Mesenchymal stem cell (in vitro differentiated cells and primary cell): ENCODE results near the gene MID2.
"Not testable (repeated sequence)": the region's sequence is repeated elsewhere in the genome, so short reads cannot be mapped to it uniquely, and the experiment has no call there.

Experiments used
- DNase-seq: peaks from one replicate; pipeline ENCODE4 v3.0.0-alpha.2; 2013
- H2AFZ ChIP-seq: one replicate; pipeline ENCODE4 v1.6.1; 2013; ENCODE audit warnings: low read depth, mild to moderate bottlenecking, control low read depth, inconsistent platforms, low read length, moderate library complexity
- H2AK5ac ChIP-seq: 2 replicates; pipeline ENCODE4 v1.6.1; 2013; ENCODE audit warnings: low read length, moderate library complexity, mild to moderate bottlenecking, inconsistent platforms; ENCODE audit not compliant: severe bottlenecking
- H2BK120ac ChIP-seq: one replicate; pipeline ENCODE4 v1.6.1; 2013; ENCODE audit warnings: low read depth, mild to moderate bottlenecking, inconsistent platforms, low read length, moderate library complexity
- H2BK12ac ChIP-seq, 2 experiments: one replicate each; pipeline ENCODE4 v1.6.1; 2013; ENCODE audit warnings: inconsistent platforms in 2 of 2, low read length in 2 of 2, mild to moderate bottlenecking in 2 of 2, moderate library complexity in 2 of 2, control low read depth in 1 of 2
- H2BK15ac ChIP-seq: one replicate; pipeline ENCODE4 v1.6.1; 2013; ENCODE audit warnings: mild to moderate bottlenecking, low read depth, inconsistent platforms; ENCODE audit not compliant: poor library complexity, severe bottlenecking
- H2BK5ac ChIP-seq: 2 replicates; pipeline ENCODE4 v1.6.1; 2013; ENCODE audit warnings: low read depth, mild to moderate bottlenecking, low read length, control low read depth, inconsistent platforms; ENCODE audit not compliant: poor library complexity, severe bottlenecking
- H3K14ac ChIP-seq, 2 experiments: one replicate each; pipeline ENCODE4 v1.6.1; 2013; ENCODE audit warnings: inconsistent platforms in 2 of 2, low read length in 2 of 2, control low read depth in 1 of 2, mild to moderate bottlenecking in 1 of 2, moderate library complexity in 1 of 2
- H3K18ac ChIP-seq, 2 experiments: one replicate each; pipeline ENCODE4 v1.6.1; 2013; ENCODE audit warnings: inconsistent platforms in 2 of 2, low read length in 2 of 2, control low read depth in 1 of 2, low read depth in 1 of 2, mild to moderate bottlenecking in 1 of 2
- H3K23ac ChIP-seq, 2 experiments: one replicate each; pipeline ENCODE4 v1.6.1; 2013; ENCODE audit warnings: inconsistent platforms in 2 of 2, low read length in 2 of 2, mild to moderate bottlenecking in 2 of 2, moderate library complexity in 2 of 2, control low read depth in 1 of 2
- H3K27ac ChIP-seq: 2 replicates; pipeline ENCODE4 v1.5.1; 2013; ENCODE audit warnings: mild to moderate bottlenecking, moderate library complexity, low read length, control low read depth, inconsistent platforms; ENCODE audit not compliant: poor library complexity, severe bottlenecking
- H3K27me3 ChIP-seq, 2 experiments: 2 replicates each; pipeline versions ENCODE4 v1.6.1 to v1.7.0; 2013; ENCODE audit warnings: low read length in 2 of 2, mild to moderate bottlenecking in 2 of 2, moderate library complexity in 2 of 2, control low read depth in 1 of 2, inconsistent platforms in 1 of 2; ENCODE audit not compliant: control insufficient read depth in 1 of 2, insufficient read depth in 1 of 2
- H3K36me3 ChIP-seq, 2 experiments: 2 replicates each; pipeline versions ENCODE4 v1.6.1 to v1.7.0; 2013; ENCODE audit warnings: low read length in 2 of 2, control low read depth in 1 of 2, inconsistent platforms in 1 of 2, low read depth in 1 of 2, mild to moderate bottlenecking in 1 of 2; ENCODE audit not compliant: insufficient read depth in 2 of 2, control insufficient read depth in 1 of 2
- H3K4ac ChIP-seq, 2 experiments: one replicate each; pipeline ENCODE4 v1.6.1; 2013; ENCODE audit warnings: inconsistent platforms in 2 of 2, low read length in 2 of 2, mild to moderate bottlenecking in 2 of 2, moderate library complexity in 2 of 2, control low read depth in 1 of 2, low read depth in 1 of 2
- H3K4me1 ChIP-seq: 2 replicates; pipeline ENCODE4 v1.6.1; 2013; ENCODE audit warnings: low read depth, low read length, control low read depth; ENCODE audit not compliant: control insufficient read depth, insufficient read depth
- H3K4me2 ChIP-seq: 2 replicates; pipeline ENCODE4 v1.6.1; 2013; ENCODE audit warnings: low read length, mild to moderate bottlenecking, inconsistent platforms; ENCODE audit not compliant: poor library complexity, severe bottlenecking
- H3K4me3 ChIP-seq, 2 experiments: 2 replicates each; pipeline versions ENCODE4 v1.5.1 to v1.7.0; 2013; ENCODE audit warnings: low read length in 2 of 2, mild to moderate bottlenecking in 2 of 2, control low read depth in 1 of 2, low read depth in 1 of 2; ENCODE audit not compliant: insufficient read depth in 1 of 2
- H3K79me1 ChIP-seq: replicated peaks from 2 replicates; pipeline ENCODE4 v1.6.1; 2013; ENCODE audit warnings: mild to moderate bottlenecking, control low read depth, low read length, inconsistent platforms; ENCODE audit not compliant: poor library complexity, severe bottlenecking
- H3K9ac ChIP-seq: 2 replicates; pipeline ENCODE4 v1.7.0; 2013; ENCODE audit warnings: mild to moderate bottlenecking, low read length, moderate library complexity
- H3K9me3 ChIP-seq: 2 replicates; pipeline ENCODE4 v1.7.0; 2013; ENCODE audit warnings: mild to moderate bottlenecking, low read length; ENCODE audit not compliant: control insufficient read depth
- H4K8ac ChIP-seq: one replicate; pipeline ENCODE4 v1.6.1; 2013; ENCODE audit warnings: inconsistent platforms, mild to moderate bottlenecking, low read length, moderate library complexity
- H4K91ac ChIP-seq: one replicate; pipeline ENCODE4 v1.6.1; 2013; ENCODE audit warnings: mild to moderate bottlenecking, low read length, inconsistent platforms
- WGBS: methylation state at CpG from one replicate; pipeline ENCODE4 v1.1.7; 2013; ENCODE audit warnings: mixed read lengths; 5-methylcytosine and 5-hydroxymethylcytosine counted together

The MID2 gene

DNA sequence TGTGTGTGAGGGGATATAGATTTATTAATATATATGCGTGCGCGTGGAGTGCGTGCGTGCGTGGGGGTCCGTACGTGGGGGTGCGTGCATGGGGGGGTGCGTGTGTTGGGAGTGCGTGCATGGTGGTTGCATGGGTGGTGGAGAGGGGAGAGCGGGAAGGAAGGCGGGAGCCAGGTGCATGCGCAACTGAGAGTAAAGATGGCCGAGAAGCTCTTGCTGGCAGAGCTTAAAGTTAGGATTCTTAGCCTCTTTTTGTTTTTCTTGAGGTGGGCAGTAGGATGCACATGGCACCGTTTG is 110.7 kb downstream of the MID2 start:
- no peaks in the 10 kb centered on the region for H3K79me1 ChIP-seq
- no peak overlapping the region for H2BK15ac ChIP-seq
- peaks cover 8% of the 10 kb centered on the region for H3K9me3 ChIP-seq
- H3K27ac ChIP-seq = no peak overlapping the region
- no peak overlapping the region for H2AK5ac ChIP-seq
- H2BK12ac ChIP-seq = no peak overlapping the region
- no peak overlapping the region for H3K4ac ChIP-seq
- H3K4me1 ChIP-seq = peaks cover 2% of the 10 kb centered on the region
- no peaks in the 10 kb centered on the region for H3K36me3 ChIP-seq
- H2BK120ac ChIP-seq = no peak overlapping the region
- H2AFZ ChIP-seq = no peak overlapping the region
- H3K4me2 ChIP-seq = peak overlapping the region; percentile 63
- no peak overlapping the region for H4K91ac ChIP-seq
- no peak overlapping the region for H3K23ac ChIP-seq
- no peak overlapping the region for H3K9ac ChIP-seq
- no peak for DNase-seq
- H3K27me3 ChIP-seq = peaks cover 0 to 43% of the 10 kb centered on the region in 2 experiments
- 3% methylated on average over 11 of the region's 16 CpGs for WGBS
- peak overlapping the region; percentile 70 to 72 for H3K4me3 ChIP-seq
- no peak overlapping the region for H2BK5ac ChIP-seq
- no peak overlapping the region for H3K18ac ChIP-seq
- H3K14ac ChIP-seq = no peak overlapping the region
- H4K8ac ChIP-seq = no peak overlapping the region

DNA sequence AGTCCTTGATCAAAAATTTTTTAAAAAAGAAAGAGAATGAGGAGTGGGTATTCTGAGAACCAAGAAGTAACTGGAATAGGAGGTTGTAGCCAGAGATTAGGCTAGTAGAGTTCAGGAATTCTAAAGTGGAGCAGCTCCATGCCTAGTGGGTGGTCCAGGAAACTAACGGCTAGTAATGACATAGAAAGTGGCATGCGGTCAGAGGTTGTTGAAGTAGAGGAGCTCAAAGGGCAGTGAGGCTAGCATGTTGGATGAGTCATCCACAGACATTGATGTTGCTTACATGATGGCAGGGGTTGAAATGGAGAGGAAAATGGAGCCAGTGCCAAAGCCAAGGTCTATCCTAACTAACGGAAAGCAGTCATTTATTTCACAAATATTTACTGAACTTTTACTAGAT is 114.4 kb downstream of the MID2 start:
- H2AK5ac ChIP-seq = no peak overlapping the region
- no peak overlapping the region for H3K18ac ChIP-seq
- H2AFZ ChIP-seq = no peak overlapping the region
- H3K9ac ChIP-seq = no peak overlapping the region
- H2BK12ac ChIP-seq = no peak overlapping the region
- H3K14ac ChIP-seq = no peak overlapping the region
- H2BK15ac ChIP-seq = no peak overlapping the region
- no peak overlapping the region for H3K4ac ChIP-seq
- H4K8ac ChIP-seq = no peak overlapping the region
- DNase-seq = peak; percentile 1
- H3K9me3 ChIP-seq = no peaks in the 10 kb centered on the region
- peaks cover 0 to 22% of the 10 kb centered on the region in 2 experiments for H3K27me3 ChIP-seq
- no peak overlapping the region for H4K91ac ChIP-seq
- H3K4me3 ChIP-seq = no peak overlapping the region
- no peaks in the 10 kb centered on the region for H3K79me1 ChIP-seq
- no peak overlapping the region for H3K27ac ChIP-seq
- no peak overlapping the region for H3K23ac ChIP-seq
- peaks cover 2% of the 10 kb centered on the region for H3K4me1 ChIP-seq
- WGBS = 70% methylated on average over 2 of the region's 3 CpGs
- no peak overlapping the region for H3K4me2 ChIP-seq
- no peaks in the 10 kb centered on the region for H3K36me3 ChIP-seq
- no peak overlapping the region for H2BK5ac ChIP-seq
- H2BK120ac ChIP-seq = no peak overlapping the region

DNA sequence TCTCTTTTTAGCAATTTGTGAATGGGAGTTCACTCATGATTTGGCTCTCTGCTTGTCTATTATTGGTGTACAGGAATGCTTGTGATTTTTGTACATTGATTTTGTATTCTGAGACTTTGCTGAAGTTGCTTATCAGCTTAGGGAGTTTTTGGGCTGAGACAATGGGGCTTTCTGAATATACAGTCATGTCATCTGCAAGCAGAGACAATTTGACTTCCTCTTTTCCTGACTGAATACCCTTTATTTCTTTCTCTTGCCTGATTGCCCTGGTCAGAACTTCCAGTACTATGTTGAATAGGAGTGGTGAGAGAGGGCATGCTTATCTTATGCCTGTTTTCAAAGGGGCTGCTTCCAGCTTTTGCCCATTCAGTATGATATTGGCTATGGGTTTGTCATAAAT is 129.7 kb downstream of the MID2 start:
- H3K27ac ChIP-seq, H2BK5ac ChIP-seq, H2AFZ ChIP-seq, H4K91ac ChIP-seq, H2BK12ac ChIP-seq, H3K36me3 ChIP-seq, H2AK5ac ChIP-seq, H3K4me3 ChIP-seq, H2BK120ac ChIP-seq, H3K4me1 ChIP-seq, H3K4ac ChIP-seq, H3K9ac ChIP-seq, DNase-seq, H4K8ac ChIP-seq, H3K4me2 ChIP-seq, H3K9me3 ChIP-seq, H2BK15ac ChIP-seq, H3K18ac ChIP-seq, H3K79me1 ChIP-seq, H3K23ac ChIP-seq, H3K14ac ChIP-seq: not testable (repeated sequence)
- peaks cover 0 to 12% of the 10 kb centered on the region in 2 experiments for H3K27me3 ChIP-seq

DNA sequence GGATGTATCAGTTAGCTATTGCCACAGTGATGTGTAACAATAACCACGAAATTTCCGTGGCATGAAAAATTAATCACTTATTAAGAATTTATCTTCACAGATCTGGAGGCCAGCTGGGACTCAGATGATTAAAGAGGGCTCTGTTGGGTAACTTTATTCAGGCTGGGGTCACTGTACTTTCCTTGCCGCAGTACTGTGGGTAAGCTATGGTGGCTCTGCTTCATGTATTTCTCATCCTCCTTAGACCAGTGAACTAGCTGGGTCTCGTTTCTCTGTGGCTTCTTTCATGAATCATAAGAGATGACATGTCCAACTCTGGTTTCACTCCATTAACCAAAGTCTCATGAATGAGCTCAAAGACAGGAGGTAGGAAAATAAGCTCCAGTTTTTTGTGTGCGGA is 143.0 kb downstream of the MID2 start:
- no peak overlapping the region for H2BK15ac ChIP-seq
- H2AFZ ChIP-seq = no peak overlapping the region
- H3K14ac ChIP-seq = no peak overlapping the region
- H2BK5ac ChIP-seq = no peak overlapping the region
- H2BK120ac ChIP-seq = no peak overlapping the region
- H2BK12ac ChIP-seq = no peak overlapping the region
- H2AK5ac ChIP-seq = no peak overlapping the region
- no peak overlapping the region for H3K4me3 ChIP-seq
- no peak overlapping the region for H3K4me2 ChIP-seq
- 100% methylated on average over 1 of the region's 5 CpGs for WGBS
- no peak overlapping the region for H3K18ac ChIP-seq
- peaks cover 10% of the 10 kb centered on the region for H3K9me3 ChIP-seq
- H3K23ac ChIP-seq = no peak overlapping the region
- no peaks in the 10 kb centered on the region for H3K4me1 ChIP-seq
- H3K36me3 ChIP-seq = no peaks in the 10 kb centered on the region
- no peaks in the 10 kb centered on the region for H3K79me1 ChIP-seq
- no peak overlapping the region for H4K91ac ChIP-seq
- DNase-seq = no peak
- H3K4ac ChIP-seq = no peak overlapping the region
- no peak overlapping the region for H4K8ac ChIP-seq
- no peak overlapping the region for H3K9ac ChIP-seq
- H3K27ac ChIP-seq = no peak overlapping the region
- H3K27me3 ChIP-seq = peaks cover 0 to 5% of the 10 kb centered on the region in 2 experiments
